HFFc6 (cell line): Measurements from ENCODE around the gene YAP1. TPM values are rescaled to one million over a fixed set of nuclear protein-coding genes. Genes with fewer than 3 reads are reported as not detected.

Source experiments
- DNase-seq: peaks from one replicate; pipeline ENCODE4 v3.0.0-alpha.2; 2018
- H3K27ac Mint-ChIP-seq: 2 replicates; pipeline ENCODE4 v1.8.0; 2020; ENCODE audit warnings: mild to moderate bottlenecking, mixed read lengths
- H3K27me3 Mint-ChIP-seq: 2 replicates; pipeline ENCODE4 v1.8.0; 2021; ENCODE audit warnings: mild to moderate bottlenecking, moderate library complexity, mixed read lengths; ENCODE audit not compliant: insufficient read depth
- H3K36me3 Mint-ChIP-seq: 2 replicates; pipeline ENCODE4 v1.8.0; 2021; ENCODE audit warnings: low read depth, mixed read lengths
- H3K4me1 Mint-ChIP-seq: 2 replicates; pipeline ENCODE4 v1.8.0; 2020; ENCODE audit warnings: low read depth, mixed read lengths
- H3K4me3 Mint-ChIP-seq: 2 replicates; pipeline ENCODE4 v1.8.0; 2020; ENCODE audit warnings: mild to moderate bottlenecking, moderate library complexity, mixed read lengths
- H3K9me3 Mint-ChIP-seq: 2 replicates; pipeline ENCODE4 v1.8.0; 2020; ENCODE audit warnings: mild to moderate bottlenecking, mixed read lengths
- CTCF ChIP-seq: fragments of 200-600 bp; sonication (generic); IDR thresholded peaks from 2 replicates; pipeline ENCODE4 v1.5.0; 2021; ENCODE audit warnings: antibody characterized with exemption, mild to moderate bottlenecking
- total RNA-seq, 6 experiments: library from RNA; stranded (reverse); fragmentation: NEBNext Ultra II Directional; extraction: Animal tissue kit (Norgen Biotek cat#: 25700); gene quantifications; 2 replicates in 1 of 6; 3 replicates in 5 of 6; pipeline ENCODE4 v1.2.3, GENCODE V29; 2021

The YAP1 gene
- total RNA-seq, 6 experiments from 2014 or later, result 120 to 159 (median 133) TPM

GRCh38 chr11:102111787-102112508 is 1.7 kb downstream of the YAP1 start:
- Mint-ChIP-seq H3K4me3 (peak overlapping the region; percentile 97), H3K4me1 (peaks cover 54% of the 10 kb centered on the region), H3K27me3 (no peaks in the 10 kb centered on the region), H3K9me3 (no peaks in the 10 kb centered on the region), H3K27ac (peak overlapping the region; percentile 98), H3K36me3 (peaks cover 40% of the 10 kb centered on the region)
- TF ChIP-seq CTCF, result no peak
- peak; percentile 92 for DNase-seq

- no peak for TF ChIP-seq CTCF
- Mint-ChIP-seq H3K27ac (peak overlapping the region; percentile 98), H3K4me3 (peak overlapping the region; percentile 97), H3K27me3 (no peaks in the 10 kb centered on the region), H3K9me3 (no peaks in the 10 kb centered on the region), H3K4me1 (peaks cover 59% of the 10 kb centered on the region), H3K36me3 (peaks cover 43% of the 10 kb centered on the region)
- no peak for DNase-seq
Measured at GRCh38 chr11:102112509-102112821, 2.2 kb downstream of the YAP1 start.

- Mint-ChIP-seq H3K9me3 (no peaks in the 10 kb centered on the region), H3K4me3 (peak overlapping the region; percentile 97), H3K27ac (peak overlapping the region; percentile 74), H3K36me3 (peaks cover 47% of the 10 kb centered on the region), H3K4me1 (peaks cover 68% of the 10 kb centered on the region), H3K27me3 (no peaks in the 10 kb centered on the region; the same call in 1 of the 2 replicates)
- DNase-seq, result no peak
- TF ChIP-seq CTCF, result no peak
Measured at GRCh38 chr11:102114032-102114431, 3.8 kb downstream of the YAP1 start.

GRCh38 chr11:102115557-102115956 is 5.3 kb downstream of the YAP1 start:
- peak overlapping the region; percentile 45 for H3K27ac Mint-ChIP-seq
- no peaks in the 10 kb centered on the region; the same call in 1 of the 2 replicates for H3K27me3 Mint-ChIP-seq
- H3K9me3 Mint-ChIP-seq, result no peaks in the 10 kb centered on the region
- TF ChIP-seq CTCF, result no peak
- DNase-seq, result peak; percentile 30
- peaks cover 49% of the 10 kb centered on the region for H3K36me3 Mint-ChIP-seq
- H3K4me1 Mint-ChIP-seq, result peaks cover 75% of the 10 kb centered on the region
- H3K4me3 Mint-ChIP-seq, result peak overlapping the region; percentile 27

- TF ChIP-seq CTCF, result no peak
- no peak for DNase-seq
- Mint-ChIP-seq H3K4me1 (peaks cover 84% of the 10 kb centered on the region), H3K36me3 (peaks cover 48% of the 10 kb centered on the region), H3K4me3 (peak overlapping the region; percentile 82), H3K27me3 (no peaks in the 10 kb centered on the region; the same call in 1 of the 2 replicates), H3K27ac (peak overlapping the region; percentile 87), H3K9me3 (no peaks in the 10 kb centered on the region)
Measured at GRCh38 chr11:102116453-102117205, 6.4 kb downstream of the YAP1 start.
